H1 (cell line): ENCODE data around the gene TCIRG1. TPM values are rescaled to one million over a fixed set of nuclear protein-coding genes. Genes with fewer than 3 reads are reported as not detected.

Experiments
- CTCF ChIA-PET: fragments of 300-600 bp; sonication (Branson Sonifier 250); formaldehyde crosslinking; loops from one replicate; lab custom pipeline; 2021; ENCODE audit not compliant: partially characterized antibody; lab: Charles Lee
- POLR2A ChIA-PET: fragments of 300-600 bp; sonication (Branson Sonifier 250); formaldehyde crosslinking; loops from one replicate; lab custom pipeline; 2021; ENCODE audit warnings: inconsistent platforms; ENCODE audit not compliant: partially characterized antibody; lab: Charles Lee
- DNase-seq, 2 experiments: peaks; one replicate each; pipeline versions ENCODE4 v3.0.0 to v3.0.0-alpha.2; 2010 to 2022; ENCODE audit warnings: low spot score in 2 of 2, low read depth in 1 of 2, mixed read lengths in 1 of 2
- FAIRE-seq: peaks from 2 replicates; lab custom pipeline; 2011; peaks lifted over from hg19 to GRCh38; lab: Jason Lieb, UNC
- H2AFZ ChIP-seq: 2 replicates; pipeline ENCODE4 v1.8.1; 2012; ENCODE audit warnings: low read length, inconsistent platforms
- H2AK5ac ChIP-seq: 2 replicates; pipeline ENCODE4 v1.6.1; 2013; ENCODE audit warnings: low read depth, low read length
- H2BK120ac ChIP-seq: replicated peaks from 2 replicates; pipeline ENCODE3; 2013; ENCODE audit warnings: low read depth, low read length, inconsistent platforms
- H2BK12ac ChIP-seq: 2 replicates; pipeline ENCODE4 v1.6.1; 2013; ENCODE audit warnings: low read depth, low read length
- H2BK15ac ChIP-seq: 2 replicates; pipeline ENCODE4 v1.6.1; 2013; ENCODE audit warnings: low read length
- H2BK20ac ChIP-seq: 2 replicates; pipeline ENCODE4 v1.6.1; 2013; ENCODE audit warnings: low read length
- H2BK5ac ChIP-seq: 2 replicates; pipeline ENCODE4 v1.6.1; 2013; ENCODE audit warnings: low read depth, low read length
- H3K14ac ChIP-seq: 2 replicates; pipeline ENCODE4 v1.6.1; 2013; ENCODE audit warnings: inconsistent platforms; ENCODE audit not compliant: insufficient read length
- H3K18ac ChIP-seq: 2 replicates; pipeline ENCODE4 v1.6.1; 2013; ENCODE audit warnings: low read length; ENCODE audit errors: extremely low read depth
- H3K23ac ChIP-seq: 2 replicates; pipeline ENCODE4 v1.6.1; 2013; ENCODE audit warnings: inconsistent platforms; ENCODE audit not compliant: insufficient read length
- H3K23me2 ChIP-seq: 2 replicates; pipeline ENCODE4 v1.6.1; 2013; ENCODE audit warnings: low read depth, low read length
- H3K27ac ChIP-seq: 2 replicates; pipeline ENCODE4 v1.6.1; 2011; ENCODE audit warnings: low read depth, low read length, inconsistent platforms
- H3K27me3 ChIP-seq, 4 experiments: replicated peaks in 1 of 4; 1 replicate in 1 of 4; 2 replicates in 3 of 4; pipeline versions ENCODE4 v1.6.1 to v1.8.1; 2011 to 2013; ENCODE audit warnings: low read length in 3 of 4, mild to moderate bottlenecking in 3 of 4, inconsistent platforms in 2 of 4, mixed read lengths in 2 of 4, moderate library complexity in 1 of 4; ENCODE audit not compliant: control insufficient read depth in 3 of 4, insufficient read depth in 3 of 4; ENCODE audit errors: extremely low read depth in 1 of 4
- H3K36me3 ChIP-seq, 4 experiments: 2 replicates each; pipeline versions ENCODE4 v1.6.1 to v1.8.1; 2011 to 2013; ENCODE audit warnings: mild to moderate bottlenecking in 4 of 4, low read length in 3 of 4, moderate library complexity in 2 of 4, control low read depth in 1 of 4, inconsistent platforms in 1 of 4; ENCODE audit not compliant: insufficient read depth in 4 of 4, control insufficient read depth in 2 of 4
- H3K4ac ChIP-seq: replicated peaks from 2 replicates; pipeline ENCODE3; 2013; ENCODE audit warnings: low read length, low read depth, mixed read lengths, inconsistent platforms; ENCODE audit not compliant: insufficient read length
- H3K4me1 ChIP-seq, 4 experiments: replicated peaks in 1 of 4; 1 replicate in 1 of 4; 2 replicates in 3 of 4; pipeline versions ENCODE4 v1.6.1 to v1.8.1; 2011 to 2013; ENCODE audit warnings: low read length in 3 of 4, inconsistent platforms in 2 of 4, mixed read lengths in 1 of 4; ENCODE audit not compliant: insufficient read depth in 4 of 4, control insufficient read depth in 3 of 4
- H3K4me2 ChIP-seq, 2 experiments: 2 replicates each; pipeline versions ENCODE4 v1.6.1 to v1.8.1; 2011 to 2013; ENCODE audit warnings: low read depth in 2 of 2, low read length in 2 of 2, control low read depth in 1 of 2, inconsistent platforms in 1 of 2, mild to moderate bottlenecking in 1 of 2; ENCODE audit not compliant: insufficient read depth in 1 of 2
- H3K4me3 ChIP-seq, 4 experiments: fragments of 200-600, 300-600 bp in 1 of 4; sonication (generic), shearing (Covaris generic), sonication (Bioruptor Twin) in 1 of 4; 2 replicates each; pipeline versions ENCODE4 v1.5.1 to v1.8.1; 2011 to 2016; ENCODE audit warnings: low read length in 4 of 4, low read depth in 3 of 4, control low read depth in 2 of 4, inconsistent platforms in 2 of 4, mild to moderate bottlenecking in 2 of 4, mixed read lengths in 1 of 4, moderate library complexity in 1 of 4; ENCODE audit not compliant: insufficient read depth in 2 of 4; ENCODE audit errors: extremely low read depth in 1 of 4
- H3K56ac ChIP-seq: replicated peaks from 2 replicates; pipeline ENCODE3; 2013; ENCODE audit warnings: low read depth, mild to moderate bottlenecking, mixed read lengths, low read length, inconsistent platforms; ENCODE audit not compliant: insufficient read length
- H3K79me1 ChIP-seq: 2 replicates; pipeline ENCODE4 v1.6.1; 2013; ENCODE audit warnings: low read depth, low read length, control low read depth
- H3K79me2 ChIP-seq, 2 experiments: 2 replicates each; pipeline versions ENCODE4 v1.6.1 to v1.8.1; 2012 to 2013; ENCODE audit warnings: low read length in 2 of 2, mild to moderate bottlenecking in 2 of 2, inconsistent platforms in 1 of 2; ENCODE audit not compliant: insufficient read depth in 2 of 2, control insufficient read depth in 1 of 2
- H3K9ac ChIP-seq, 4 experiments: replicated peaks in 1 of 4; 1 replicate in 1 of 4; 2 replicates in 3 of 4; pipeline versions ENCODE4 v1.6.1 to v1.8.1; 2011 to 2013; ENCODE audit warnings: low read depth in 3 of 4, low read length in 3 of 4, control low read depth in 2 of 4, mild to moderate bottlenecking in 2 of 4, moderate library complexity in 2 of 4, inconsistent platforms in 1 of 4; ENCODE audit errors: extremely low read depth in 1 of 4
- H3K9me3 ChIP-seq, 2 experiments: 2 replicates each; pipeline versions ENCODE4 v1.6.1 to v1.8.1; 2012 to 2013; ENCODE audit warnings: mild to moderate bottlenecking in 2 of 2, moderate library complexity in 2 of 2, control low read depth in 1 of 2, inconsistent platforms in 1 of 2, low read depth in 1 of 2, low read length in 1 of 2, mixed read lengths in 1 of 2; ENCODE audit not compliant: insufficient read depth in 2 of 2
- H4K20me1 ChIP-seq, 2 experiments: replicated peaks in 1 of 2; 2 replicates each; pipeline versions ENCODE3 to v1.8.1; 2011 to 2013; ENCODE audit warnings: inconsistent platforms in 2 of 2, low read length in 2 of 2, mild to moderate bottlenecking in 1 of 2; ENCODE audit not compliant: insufficient read depth in 2 of 2, control insufficient read depth in 1 of 2
- H4K5ac ChIP-seq: 2 replicates; pipeline ENCODE4 v1.6.1; 2013; ENCODE audit warnings: low read length, low read depth, mixed read lengths, inconsistent platforms; ENCODE audit not compliant: insufficient read length
- H4K8ac ChIP-seq: 2 replicates; pipeline ENCODE4 v1.8.0; 2013; ENCODE audit warnings: mild to moderate bottlenecking, moderate library complexity, low read length, inconsistent platforms; ENCODE audit not compliant: insufficient read depth; ENCODE audit errors: extremely low read depth
- H4K91ac ChIP-seq: replicated peaks from 2 replicates; pipeline ENCODE3; 2013; ENCODE audit warnings: low read length, mixed read lengths, inconsistent platforms; ENCODE audit not compliant: insufficient read length
- BRCA1 ChIP-seq: IDR thresholded peaks from 2 replicates; pipeline ENCODE4 v1.6.1; 2012; ENCODE audit warnings: low read depth, low read length, improper control_type of control experiment
- NANOG ChIP-seq: IDR thresholded peaks from 2 replicates; pipeline ENCODE4 v1.6.1; 2011; ENCODE audit warnings: low read length, low read depth, mild to moderate bottlenecking, inconsistent platforms; ENCODE audit not compliant: insufficient read depth, poor library complexity, severe bottlenecking
- TAF1 ChIP-seq: IDR thresholded peaks from 2 replicates; pipeline ENCODE4 v1.6.1; 2011; ENCODE audit warnings: mild to moderate bottlenecking, low read depth, low read length
- WGBS, 2 experiments: shearing (Covaris generic) in 1 of 2; methylation state at CpG; one replicate each; pipeline versions ENCODE4 v1.1.6 to v1.1.7; 2013 to 2015; ENCODE audit warnings: low lambda C conversion rate in 2 of 2, mixed read lengths in 2 of 2, inconsistent platforms in 1 of 2, low coverage in 1 of 2, missing lambda C conversion rate in 1 of 2; ENCODE audit not compliant: insufficient replicate concordance in 2 of 2, insufficient coverage in 1 of 2, insufficient read length in 1 of 2; ENCODE audit errors: extremely low coverage in 1 of 2, missing lambda C conversion rate in 1 of 2; 5-methylcytosine and 5-hydroxymethylcytosine counted together
- polyA plus RNA-seq, 7 experiments: library from polyadenylated mRNA; depleted of rRNA in 3 of 7; stranded (reverse) in 5 of 7; unstranded in 2 of 7; fragments of >200 nt in 5 of 7; fragments of 200-250 nt in 2 of 7; gene quantifications; 1 replicate in 5 of 7; 2 replicates in 1 of 7; 4 replicates in 1 of 7; pipeline versions ENCODE4 v1.2.1 to v1.2.3, GENCODE V29; 2011 to 2013; ENCODE audit warnings: missing spikeins in 2 of 7, mixed read lengths in 2 of 7
- total RNA-seq: library from RNA; stranded (reverse); fragmentation: NEBNext Ultra II Directional; extraction: Animal tissue kit (Norgen Biotek cat#: 25700); gene quantifications from 2 replicates; pipeline ENCODE4 v1.2.1, GENCODE V29; 2021

Gene TCIRG1
- total and polyA plus RNA-seq, 2 of the 8 experiments (the other 6 are each of a cell fraction or from before 2014, with no cell fraction given): 25.3 to 39.6 TPM

DNA sequence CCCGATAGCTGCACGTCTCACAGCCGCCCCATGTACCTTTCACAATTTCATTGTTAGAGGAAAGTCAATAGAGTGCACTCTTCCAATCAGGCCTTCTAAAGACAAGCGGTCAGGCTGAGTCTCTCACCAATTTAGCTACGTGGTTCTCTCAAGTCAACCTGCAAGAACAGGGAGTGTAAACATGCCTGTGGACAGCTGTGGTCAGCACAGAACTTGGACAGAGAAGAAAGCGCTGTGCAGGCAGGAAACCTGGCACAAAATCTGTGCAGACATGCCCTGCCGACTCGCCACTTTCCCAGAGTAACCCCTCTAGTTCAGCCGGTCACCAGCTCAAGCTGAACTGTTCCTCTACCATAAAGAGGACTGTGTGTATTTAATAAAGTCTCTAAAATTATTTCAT, 42.9 kb downstream of the TCIRG1 start:
- no peak overlapping the region for H2BK12ac ChIP-seq
- no peaks in the 10 kb centered on the region for H3K27me3 ChIP-seq
- CTCF ChIA-PET: interaction anchor here (1.0 kb wide), 1 partner anchor 129 kb away, joined by 4 read pairs; no protein-coding TSS in a partner anchor
- H3K9ac ChIP-seq: no peak overlapping the region
- H2BK5ac ChIP-seq: no peak overlapping the region
- no peaks in the 10 kb centered on the region for H3K9me3 ChIP-seq
- H2BK15ac ChIP-seq: no peak overlapping the region
- H3K23ac ChIP-seq: no peak overlapping the region
- no peaks in the 10 kb centered on the region for H3K23me2 ChIP-seq
- POLR2A ChIA-PET: interaction anchor here (2.1 to 3.4 kb wide), 2 partner anchors 10 to 11 kb away, joined by 7 to 12 read pairs; no protein-coding TSS in a partner anchor
- H2AFZ ChIP-seq: no peak overlapping the region
- peaks cover 3 to 66% of the 10 kb centered on the region in 2 experiments; a peak in 3 of 4 replicates for H3K79me2 ChIP-seq
- H3K14ac ChIP-seq: no peak overlapping the region
- H3K36me3 ChIP-seq: peaks cover 5 to 37% (median 16%) of the 10 kb centered on the region in 4 experiments; a peak in 7 of 8 replicates
- no peak overlapping the region for H2BK20ac ChIP-seq
- no peak overlapping the region for H3K4me3 ChIP-seq
- H3K27ac ChIP-seq: no peak overlapping the region
- H4K8ac ChIP-seq: no peak overlapping the region
- H3K4ac ChIP-seq: no peak overlapping the region
- no peak overlapping the region for H4K5ac ChIP-seq
- H2AK5ac ChIP-seq: no peak overlapping the region
- FAIRE-seq: no peak
- no peak overlapping the region for H3K18ac ChIP-seq
- no peak overlapping the region for H4K91ac ChIP-seq
- H4K20me1 ChIP-seq: peaks cover 5 to 14% of the 10 kb centered on the region in 2 experiments
- no peaks in the 10 kb centered on the region for H3K4me1 ChIP-seq
- H3K79me1 ChIP-seq: peaks cover 14% of the 10 kb centered on the region
- 97% methylated on average over 9 of the region's 9 CpGs; no CpG with 5 or more reads in 1 of the 2 experiments for WGBS, 2 experiments
- TF ChIP-seq BRCA1 (no peak), TAF1 (no peak), NANOG (no peak)
- DNase-seq: no peak
- no peak overlapping the region for H2BK120ac ChIP-seq
- no peak overlapping the region for H3K56ac ChIP-seq
- no peak overlapping the region for H3K4me2 ChIP-seq
